HG03571 (cell line): ENCODE data around the gene GRIN2A.

Experiments used
- ATAC-seq: cut with Tn5 transposase; IDR thresholded peaks from one replicate; pipeline ENCODE4 v1.9.1; 2021; ENCODE audit not compliant: unreplicated experiment

Gene GRIN2A

DNA sequence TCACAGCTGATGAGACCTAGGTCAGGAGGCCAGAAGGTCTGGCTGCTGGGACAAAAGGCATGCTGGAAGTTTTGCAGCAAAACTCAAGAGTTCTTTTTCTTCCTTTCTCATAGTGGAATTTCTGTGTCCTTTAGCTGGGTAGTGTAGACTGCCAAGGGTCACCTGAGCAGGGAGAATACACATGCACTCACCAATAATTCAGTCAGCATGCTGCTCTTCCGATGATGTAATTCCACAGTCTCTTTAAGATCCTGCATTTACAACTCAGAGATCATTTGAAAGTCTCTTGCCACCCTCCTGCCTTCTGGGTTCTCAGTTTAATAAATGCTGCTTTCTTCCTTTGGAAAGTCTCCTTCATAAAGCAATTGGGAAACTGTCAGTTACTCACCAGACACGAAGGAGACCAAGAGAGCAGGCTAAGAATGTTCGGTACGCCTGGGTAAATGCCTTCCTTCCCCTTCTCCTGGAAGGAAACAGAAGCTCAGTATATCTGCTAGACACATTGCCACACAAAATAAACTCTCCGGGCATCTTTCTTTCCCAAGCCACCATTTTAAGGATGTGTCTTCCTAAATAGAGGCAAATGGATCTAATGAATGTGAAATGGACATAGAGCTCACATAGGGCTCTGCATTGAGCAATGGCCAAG lies 473.1 kb downstream of the GRIN2A start:
- no peak for ATAC-seq

GRCh38 chr16:9706217-9706836 lies 475.9 kb downstream of the GRIN2A start:
- no peak for ATAC-seq

DNA sequence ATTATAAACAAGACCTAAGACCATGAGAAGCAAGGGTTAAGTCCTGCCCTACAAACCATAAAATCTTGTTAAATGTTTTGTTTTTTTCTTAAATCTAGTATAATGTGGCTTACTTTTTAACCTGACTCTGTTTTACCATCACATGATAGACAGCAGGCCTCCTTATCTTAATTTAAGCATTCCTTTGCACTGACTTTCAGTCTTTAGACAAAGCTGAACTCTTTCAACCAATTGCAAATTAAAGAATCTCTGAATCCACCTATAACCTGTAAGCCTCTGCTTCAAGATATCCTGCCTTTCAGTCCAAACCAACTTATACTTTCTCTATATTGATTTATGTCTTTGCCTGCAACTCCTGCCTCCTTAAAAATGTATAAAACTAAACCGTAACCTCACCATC lies 478.5 kb downstream of the GRIN2A start:
- no peak for ATAC-seq
